Astrocyte of the spinal cord (primary cell): ENCODE data around the gene AANAT.

Experiments
- DNase-seq: peaks from one replicate; pipeline ENCODE4 v3.0.0; 2011; ENCODE audit warnings: low read depth, low spot score
- H3K4me3 ChIP-seq: 2 replicates; pipeline ENCODE4 v1.5.1; 2011; ENCODE audit warnings: low read depth, mild to moderate bottlenecking, low read length, moderate library complexity
- in situ Hi-C: cut with HindIII; loops from 2 replicates; pipeline ENCODE4 v1.10.0; 2017; ENCODE audit warnings: low sequenced_read_pairs
- TF ChIP-seq, protein P1 (sequence below): IDR thresholded peaks from 2 replicates; pipeline ENCODE4 v1.5.1; 2012; ENCODE audit warnings: low read depth, mild to moderate bottlenecking, low read length, inconsistent platforms

The AANAT gene

DNA sequence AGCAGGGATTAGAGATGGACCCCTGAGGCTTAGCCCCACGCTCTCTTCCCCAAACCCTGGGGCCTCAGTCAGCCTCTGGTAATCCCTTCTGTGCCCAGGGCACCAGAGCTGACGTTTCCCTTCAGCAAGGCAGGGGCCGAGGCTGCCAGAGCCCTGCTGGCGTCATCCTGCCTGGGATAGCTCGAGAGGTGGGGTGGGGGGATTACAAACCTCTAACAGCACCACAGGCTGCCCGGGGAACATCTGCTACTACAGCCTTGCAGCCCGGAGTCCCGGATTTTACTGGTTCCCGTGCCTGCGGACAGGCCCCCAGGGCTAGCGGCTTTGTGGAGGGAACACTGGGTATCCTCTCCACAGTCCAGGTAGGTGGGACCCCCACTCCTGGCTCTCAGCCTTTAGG is at the start of gene AANAT:
Gene AANAT (plus strand): TSS at position 238 of the 400 bp plus-strand sequence. CDS start 1,144 bp downstream, outside the sequence.
- TF ChIP-seq, protein P1, sequence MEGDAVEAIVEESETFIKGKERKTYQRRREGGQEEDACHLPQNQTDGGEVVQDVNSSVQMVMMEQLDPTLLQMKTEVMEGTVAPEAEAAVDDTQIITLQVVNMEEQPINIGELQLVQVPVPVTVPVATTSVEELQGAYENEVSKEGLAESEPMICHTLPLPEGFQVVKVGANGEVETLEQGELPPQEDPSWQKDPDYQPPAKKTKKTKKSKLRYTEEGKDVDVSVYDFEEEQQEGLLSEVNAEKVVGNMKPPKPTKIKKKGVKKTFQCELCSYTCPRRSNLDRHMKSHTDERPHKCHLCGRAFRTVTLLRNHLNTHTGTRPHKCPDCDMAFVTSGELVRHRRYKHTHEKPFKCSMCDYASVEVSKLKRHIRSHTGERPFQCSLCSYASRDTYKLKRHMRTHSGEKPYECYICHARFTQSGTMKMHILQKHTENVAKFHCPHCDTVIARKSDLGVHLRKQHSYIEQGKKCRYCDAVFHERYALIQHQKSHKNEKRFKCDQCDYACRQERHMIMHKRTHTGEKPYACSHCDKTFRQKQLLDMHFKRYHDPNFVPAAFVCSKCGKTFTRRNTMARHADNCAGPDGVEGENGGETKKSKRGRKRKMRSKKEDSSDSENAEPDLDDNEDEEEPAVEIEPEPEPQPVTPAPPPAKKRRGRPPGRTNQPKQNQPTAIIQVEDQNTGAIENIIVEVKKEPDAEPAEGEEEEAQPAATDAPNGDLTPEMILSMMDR = no peak
- DNase-seq = no peak
- in situ Hi-C loops = no loop called here
- no peak within 1 kb of the TSS for H3K4me3 ChIP-seq

GRCh38 chr17:76419576-76420260 is 47.7 kb upstream of the AANAT start:
- H3K4me3 ChIP-seq = no peak overlapping the region
- no peak for DNase-seq
- TF ChIP-seq, protein P1 = no peak
- in situ Hi-C loops = no loop called here

- no peak overlapping the region for H3K4me3 ChIP-seq
- DNase-seq = no peak
- TF ChIP-seq, protein P1 = no peak
- in situ Hi-C loops = no loop called here
These were observed 46.9 kb upstream of the AANAT start for GRCh38 chr17:76420356-76421043.

DNA sequence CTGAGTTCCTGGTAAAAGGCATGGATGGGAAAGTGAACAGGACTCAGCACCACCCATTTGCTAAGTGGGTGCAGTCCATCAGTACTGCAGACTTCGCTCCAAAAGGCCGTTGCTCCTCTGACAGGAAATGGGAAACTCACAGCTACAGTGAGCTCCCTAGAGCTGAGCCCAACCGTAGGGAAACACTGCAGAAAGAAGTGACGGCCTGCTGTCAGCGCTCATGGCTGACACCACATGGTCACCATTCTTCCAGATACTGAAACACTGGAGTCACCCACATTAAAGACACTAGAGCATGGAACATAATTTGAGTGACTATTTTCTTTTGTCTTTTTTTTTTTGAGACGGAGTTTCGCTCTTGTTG is 46.4 kb upstream of the AANAT start:
- H3K4me3 ChIP-seq = no peak overlapping the region
- in situ Hi-C loops = no loop called here
- TF ChIP-seq, protein P1 = no peak
- DNase-seq = no peak

DNA sequence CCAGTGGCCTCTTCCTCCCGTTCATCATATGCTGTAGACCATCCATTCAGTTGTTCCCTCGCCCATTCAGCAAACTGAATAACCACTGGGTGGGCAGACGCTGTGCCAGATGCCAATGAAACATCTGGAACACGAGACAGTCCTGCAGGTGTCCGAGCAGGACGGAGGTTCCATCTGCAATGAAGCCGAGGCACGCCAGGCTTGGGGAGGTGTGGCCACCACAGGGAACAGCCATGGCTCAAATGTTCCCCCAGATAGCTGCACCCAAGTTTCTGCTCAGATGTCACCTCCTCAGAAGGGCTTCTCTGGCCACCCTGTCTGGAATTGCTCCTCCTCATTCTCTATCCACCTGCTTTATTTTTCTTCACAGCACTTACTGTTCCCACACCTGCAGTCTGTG is 45.0 kb upstream of the AANAT start:
- in situ Hi-C loops = no loop called here
- DNase-seq = no peak
- H3K4me3 ChIP-seq = no peak overlapping the region
- TF ChIP-seq, protein P1 = no peak

DNA sequence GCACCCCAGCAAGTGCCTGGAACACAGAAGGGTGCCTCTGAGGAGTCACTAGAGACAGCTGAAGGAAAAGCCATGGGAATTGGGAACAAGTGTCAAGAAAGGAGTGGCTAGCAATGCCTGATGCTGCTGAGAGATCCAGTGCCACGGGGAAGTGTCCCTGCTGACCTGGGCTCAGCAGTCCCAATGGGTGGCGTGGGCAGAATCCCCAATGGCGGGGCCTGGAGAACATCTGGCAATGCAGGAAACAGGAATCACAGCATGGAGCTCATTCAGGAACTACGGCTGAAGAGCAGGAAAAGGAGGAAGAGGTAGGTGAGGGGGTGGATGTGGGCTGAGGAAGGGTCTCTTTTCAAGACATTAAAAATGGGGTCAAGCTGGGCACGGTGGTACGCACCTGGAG is 44.5 kb upstream of the AANAT start:
- TF ChIP-seq, protein P1 = no peak
- no peak for DNase-seq
- H3K4me3 ChIP-seq = no peak overlapping the region
- in situ Hi-C loops = no loop called here
